Panc1 (cell line): ENCODE data around the gene CNOT6L. TPM values are rescaled to one million over a fixed set of nuclear protein-coding genes. Genes with fewer than 3 reads are reported as not detected.

ENCODE experiments used
- ATAC-seq: fragments of 200-7000 bp; cut with Tn5 transposase; 2 replicates; pipeline ENCODE4 v1.9.1; 2020; ENCODE audit warnings: mild to moderate bottlenecking, moderate library complexity
- BruUV-seq: library from RNA; stranded (reverse); fragments of 400-500 nt; replicated peaks from 2 replicates; lab custom pipeline; 2021; lab: Mats Ljungman, UMichigan
- CTCF ChIA-PET: fragments of 300-600 bp; sonication (Branson Sonifier 250); formaldehyde crosslinking; loops from one replicate; lab custom pipeline; 2022; ENCODE audit warnings: antibody characterized with exemption; lab: Charles Lee
- POLR2A ChIA-PET: fragments of 300-600 bp; sonication (Branson Sonifier 250); formaldehyde crosslinking; loops from one replicate; lab custom pipeline; 2022; ENCODE audit warnings: antibody characterized with exemption; lab: Charles Lee
- DNase-seq: peaks from one replicate; pipeline ENCODE4 v3.0.0-alpha.2; 2010; ENCODE audit warnings: low read depth, low spot score
- H3K27ac ChIP-seq: 2 replicates; pipeline ENCODE4 v1.5.1; 2011; ENCODE audit warnings: mild to moderate bottlenecking, low read length, inconsistent platforms
- H3K27me3 ChIP-seq: fragments of 200-500 bp; sonication (Bioruptor generic); 2 replicates; pipeline ENCODE4 v1.6.0; 2014; ENCODE audit warnings: low read length, inconsistent platforms; ENCODE audit not compliant: control insufficient read depth, insufficient read depth
- H3K36me3 ChIP-seq: fragments of 200-500 bp; sonication (Bioruptor generic); 2 replicates; pipeline ENCODE4 v1.5.1; 2014; ENCODE audit warnings: inconsistent platforms, mild to moderate bottlenecking, low read length, moderate library complexity; ENCODE audit not compliant: control insufficient read depth, insufficient read depth
- H3K4me1 ChIP-seq: 2 replicates; pipeline ENCODE4 v1.5.1; 2011; ENCODE audit warnings: inconsistent platforms, mild to moderate bottlenecking, low read length, moderate library complexity; ENCODE audit not compliant: control insufficient read depth, insufficient read depth
- H3K4me3 ChIP-seq, 2 experiments: 2 replicates each; pipeline ENCODE4 v1.5.1; 2011 to 2012; ENCODE audit warnings: low read depth in 2 of 2, low read length in 2 of 2, mild to moderate bottlenecking in 2 of 2, inconsistent platforms in 1 of 2, moderate library complexity in 1 of 2
- H3K9me3 ChIP-seq: fragments of 200-500 bp; sonication (Bioruptor generic); 2 replicates; pipeline ENCODE4 v1.5.1; 2014; ENCODE audit warnings: low read depth, mild to moderate bottlenecking, inconsistent platforms, low read length, moderate library complexity; ENCODE audit not compliant: control insufficient read depth, insufficient read depth
- POLR2AphosphoS5 ChIP-seq: IDR thresholded peaks from 2 replicates; pipeline ENCODE4 v1.6.1; 2012; ENCODE audit warnings: mild to moderate bottlenecking, low read depth, low read length, moderate library complexity
- SIN3A ChIP-seq: IDR thresholded peaks from 2 replicates; pipeline ENCODE4 v1.6.1; 2012; ENCODE audit warnings: low read depth, mild to moderate bottlenecking, low read length, moderate library complexity, borderline replicate concordance; ENCODE audit not compliant: insufficient read depth
- TCF7L2 ChIP-seq: IDR thresholded peaks from 2 replicates; pipeline ENCODE4 v1.6.1; 2011; ENCODE audit warnings: mild to moderate bottlenecking, low read depth, low read length, inconsistent platforms
- in situ Hi-C: cut with HindIII; loops from 2 replicates; pipeline ENCODE4 v1.10.0; 2016; ENCODE audit warnings: low sequenced_read_pairs, low pct_unique_long_range_greater_than_20kb
- intact Hi-C: fragments of 100-400 bp; cut with micrococcal nuclease; formaldehyde crosslinking; loops from one replicate; pipeline ENCODE4 v1.10.0; 2022; ENCODE audit not compliant: unreplicated experiment
- total RNA-seq: library from RNA; stranded (reverse); gene quantifications from one replicate; pipeline ENCODE4 v1.2.1, GENCODE V29; 2021; ENCODE audit not compliant: unreplicated experiment
- TF ChIP-seq, protein P1 (sequence below): fragments of 450-650 bp; IDR thresholded peaks from 2 replicates; pipeline ENCODE4 v1.5.1; 2017; ENCODE audit warnings: mild to moderate bottlenecking
- TF ChIP-seq, protein P2 (sequence below), 2 experiments: IDR thresholded peaks; 2 replicates each; pipeline ENCODE4 v1.6.1; 2011 to 2012; ENCODE audit warnings: low read depth in 2 of 2, control low read depth in 1 of 2, low read length in 1 of 2, mild to moderate bottlenecking in 1 of 2, moderate library complexity in 1 of 2; ENCODE audit not compliant: insufficient read depth in 1 of 2

The CNOT6L gene
- total RNA-seq, 1 experiment from 2014 or later, result 18.3 TPM

DNA sequence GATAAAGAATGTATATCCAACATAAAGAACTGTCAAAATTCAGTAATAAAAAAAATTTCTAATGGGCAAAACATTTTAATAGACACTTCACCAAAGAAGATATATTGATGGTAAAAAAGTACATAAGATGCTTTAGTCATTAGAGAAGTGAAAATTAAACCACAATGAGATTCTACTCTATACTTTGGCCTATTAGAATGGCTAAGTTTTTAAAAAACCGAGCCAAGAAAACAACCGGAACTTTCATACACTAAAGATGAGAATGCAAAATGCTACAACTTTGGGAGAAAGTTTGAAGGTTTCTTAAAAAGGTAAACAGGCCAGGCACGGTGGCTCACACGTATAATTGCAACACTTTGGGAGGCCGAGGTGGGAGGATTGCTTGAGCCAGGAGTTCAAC, 20.8 kb downstream of the CNOT6L start:
- H3K9me3 ChIP-seq, result no peaks in the 10 kb centered on the region
- no peak overlapping the region for H3K27ac ChIP-seq
- no peaks in the 10 kb centered on the region for H3K4me1 ChIP-seq
- H3K36me3 ChIP-seq, result no peaks in the 10 kb centered on the region
- ChIA-PET CTCF (no interaction called here), POLR2A (no interaction called here)
- H3K4me3 ChIP-seq, result no peak overlapping the region
- intact Hi-C loops, result no loop called here
- ATAC-seq, result no peak
- TF ChIP-seq, protein P1, sequence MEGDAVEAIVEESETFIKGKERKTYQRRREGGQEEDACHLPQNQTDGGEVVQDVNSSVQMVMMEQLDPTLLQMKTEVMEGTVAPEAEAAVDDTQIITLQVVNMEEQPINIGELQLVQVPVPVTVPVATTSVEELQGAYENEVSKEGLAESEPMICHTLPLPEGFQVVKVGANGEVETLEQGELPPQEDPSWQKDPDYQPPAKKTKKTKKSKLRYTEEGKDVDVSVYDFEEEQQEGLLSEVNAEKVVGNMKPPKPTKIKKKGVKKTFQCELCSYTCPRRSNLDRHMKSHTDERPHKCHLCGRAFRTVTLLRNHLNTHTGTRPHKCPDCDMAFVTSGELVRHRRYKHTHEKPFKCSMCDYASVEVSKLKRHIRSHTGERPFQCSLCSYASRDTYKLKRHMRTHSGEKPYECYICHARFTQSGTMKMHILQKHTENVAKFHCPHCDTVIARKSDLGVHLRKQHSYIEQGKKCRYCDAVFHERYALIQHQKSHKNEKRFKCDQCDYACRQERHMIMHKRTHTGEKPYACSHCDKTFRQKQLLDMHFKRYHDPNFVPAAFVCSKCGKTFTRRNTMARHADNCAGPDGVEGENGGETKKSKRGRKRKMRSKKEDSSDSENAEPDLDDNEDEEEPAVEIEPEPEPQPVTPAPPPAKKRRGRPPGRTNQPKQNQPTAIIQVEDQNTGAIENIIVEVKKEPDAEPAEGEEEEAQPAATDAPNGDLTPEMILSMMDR, result no peak
- TF ChIP-seq, protein P2, sequence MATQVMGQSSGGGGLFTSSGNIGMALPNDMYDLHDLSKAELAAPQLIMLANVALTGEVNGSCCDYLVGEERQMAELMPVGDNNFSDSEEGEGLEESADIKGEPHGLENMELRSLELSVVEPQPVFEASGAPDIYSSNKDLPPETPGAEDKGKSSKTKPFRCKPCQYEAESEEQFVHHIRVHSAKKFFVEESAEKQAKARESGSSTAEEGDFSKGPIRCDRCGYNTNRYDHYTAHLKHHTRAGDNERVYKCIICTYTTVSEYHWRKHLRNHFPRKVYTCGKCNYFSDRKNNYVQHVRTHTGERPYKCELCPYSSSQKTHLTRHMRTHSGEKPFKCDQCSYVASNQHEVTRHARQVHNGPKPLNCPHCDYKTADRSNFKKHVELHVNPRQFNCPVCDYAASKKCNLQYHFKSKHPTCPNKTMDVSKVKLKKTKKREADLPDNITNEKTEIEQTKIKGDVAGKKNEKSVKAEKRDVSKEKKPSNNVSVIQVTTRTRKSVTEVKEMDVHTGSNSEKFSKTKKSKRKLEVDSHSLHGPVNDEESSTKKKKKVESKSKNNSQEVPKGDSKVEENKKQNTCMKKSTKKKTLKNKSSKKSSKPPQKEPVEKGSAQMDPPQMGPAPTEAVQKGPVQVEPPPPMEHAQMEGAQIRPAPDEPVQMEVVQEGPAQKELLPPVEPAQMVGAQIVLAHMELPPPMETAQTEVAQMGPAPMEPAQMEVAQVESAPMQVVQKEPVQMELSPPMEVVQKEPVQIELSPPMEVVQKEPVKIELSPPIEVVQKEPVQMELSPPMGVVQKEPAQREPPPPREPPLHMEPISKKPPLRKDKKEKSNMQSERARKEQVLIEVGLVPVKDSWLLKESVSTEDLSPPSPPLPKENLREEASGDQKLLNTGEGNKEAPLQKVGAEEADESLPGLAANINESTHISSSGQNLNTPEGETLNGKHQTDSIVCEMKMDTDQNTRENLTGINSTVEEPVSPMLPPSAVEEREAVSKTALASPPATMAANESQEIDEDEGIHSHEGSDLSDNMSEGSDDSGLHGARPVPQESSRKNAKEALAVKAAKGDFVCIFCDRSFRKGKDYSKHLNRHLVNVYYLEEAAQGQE (IDR thresholded peaks at IDR 0.05; ENCODE audit: insufficient read depth in 1 of 2, low read depth in 2 of 2, low read length in 1 of 2), result no peak
- TF ChIP-seq SIN3A, result no peak
- TF ChIP-seq POLR2AphosphoS5, result no peak
- no peak for TF ChIP-seq TCF7L2
- in situ Hi-C loops, result no loop called here
- no peak for DNase-seq
- BruUV-seq, result no TSS peak
- H3K27me3 ChIP-seq, result no peaks in the 10 kb centered on the region

DNA sequence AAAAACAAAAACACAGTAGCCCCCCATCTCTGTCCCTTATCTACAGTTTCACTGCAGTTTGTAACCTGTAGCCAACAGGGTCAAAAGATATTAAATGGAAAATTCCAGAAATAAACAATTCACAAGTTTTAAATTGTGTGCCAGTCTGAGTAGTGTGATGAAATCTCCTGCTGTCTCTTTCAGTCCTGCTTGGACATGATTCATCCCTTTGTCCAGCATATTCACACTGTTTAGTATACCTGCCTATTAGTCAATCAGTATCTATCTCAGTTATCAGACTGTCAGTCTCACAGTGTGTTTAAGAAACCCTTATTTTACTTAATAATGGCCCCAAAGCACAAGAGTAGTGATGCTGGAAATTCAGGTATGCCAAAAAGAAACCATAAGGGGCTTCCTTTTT, 21.9 kb downstream of the CNOT6L start:
- H3K27ac ChIP-seq, result no peak overlapping the region
- intact Hi-C loops, result no loop called here
- BruUV-seq, result no TSS peak

More for the DNA sequence above, 21.9 kb downstream of the CNOT6L start:
- CTCF ChIA-PET, result no interaction called here
- H3K27me3 ChIP-seq, result no peaks in the 10 kb centered on the region
- no peaks in the 10 kb centered on the region for H3K4me1 ChIP-seq
- in situ Hi-C loops, result no loop called here
- no peak overlapping the region for H3K4me3 ChIP-seq
- DNase-seq (no peak), ATAC-seq (no peak)
- POLR2A ChIA-PET, result no interaction called here
- H3K36me3 ChIP-seq, result no peaks in the 10 kb centered on the region
- no peak for TF ChIP-seq SIN3A
- TF ChIP-seq, protein P1, result no peak
- TF ChIP-seq POLR2AphosphoS5, result no peak
- TF ChIP-seq TCF7L2, result no peak
- TF ChIP-seq, protein P2 (IDR thresholded peaks at IDR 0.05; ENCODE audit: insufficient read depth in 1 of 2, low read depth in 2 of 2, low read length in 1 of 2), result no peak
- no peaks in the 10 kb centered on the region for H3K9me3 ChIP-seq
